Measurements from ENCODE around the gene SYT12.

SYT12 gene

GRCh38 chr11:67066333-67066709, 43.4 kb downstream of the SYT12 start:
- Histone ChIP-seq H3K9me3 (ENCODE audit: severe bottlenecking) (no peaks in the 10 kb centered on the region), H3K27ac (no peak overlapping the region), H3K27me3 (ENCODE audit: insufficient read depth, low read depth, severe bottlenecking) (no peaks in the 10 kb centered on the region), H3K36me3 (no peaks in the 10 kb centered on the region), H3K4me3 (ENCODE audit: low read depth, low read length) (no peak overlapping the region)
- no peak for TF ChIP-seq CTCF (IDR thresholded peaks at IDR 0.05; ENCODE audit: low read depth, low read length)
- DNase-seq = no peak

- no peak overlapping the region for H3K4me3 ChIP-seq (ENCODE audit: low read depth, low read length)
- no peaks in the 10 kb centered on the region for H3K36me3 ChIP-seq
- peak; percentile 76 for DNase-seq
- no peak overlapping the region for H3K27ac ChIP-seq
- H3K9me3 ChIP-seq (ENCODE audit: severe bottlenecking) = no peaks in the 10 kb centered on the region
- TF ChIP-seq CTCF (IDR thresholded peaks at IDR 0.05; ENCODE audit: low read depth, low read length) = peak; percentile 83
- H3K27me3 ChIP-seq (ENCODE audit: insufficient read depth, low read depth, severe bottlenecking) = no peaks in the 10 kb centered on the region
Measured at GRCh38 chr11:67071420-67072284, 48.7 kb downstream of the SYT12 start.

GRCh38 chr11:67072295-67072694, 49.4 kb downstream of the SYT12 start:
- no peak for TF ChIP-seq CTCF (IDR thresholded peaks at IDR 0.05; ENCODE audit: low read depth, low read length)
- DNase-seq = no peak
- no peak overlapping the region for H3K4me3 ChIP-seq (ENCODE audit: low read depth, low read length)
- no peaks in the 10 kb centered on the region for H3K27me3 ChIP-seq (ENCODE audit: insufficient read depth, low read depth, severe bottlenecking)
- no peak overlapping the region for H3K27ac ChIP-seq
- H3K9me3 ChIP-seq (ENCODE audit: severe bottlenecking) = no peaks in the 10 kb centered on the region
- no peaks in the 10 kb centered on the region for H3K36me3 ChIP-seq

- no peak for DNase-seq
- H3K36me3 ChIP-seq = no peaks in the 10 kb centered on the region
- no peak overlapping the region for H3K27ac ChIP-seq
- no peaks in the 10 kb centered on the region for H3K27me3 ChIP-seq (ENCODE audit: insufficient read depth, low read depth, severe bottlenecking)
- no peak overlapping the region for H3K4me3 ChIP-seq (ENCODE audit: low read depth, low read length)
- no peaks in the 10 kb centered on the region for H3K9me3 ChIP-seq (ENCODE audit: severe bottlenecking)
- TF ChIP-seq CTCF (IDR thresholded peaks at IDR 0.05; ENCODE audit: low read depth, low read length) = no peak
Measured at GRCh38 chr11:67073908-67074307, 51.0 kb downstream of the SYT12 start.

- TF ChIP-seq CTCF (IDR thresholded peaks at IDR 0.05; ENCODE audit: low read depth, low read length) = no peak
- Histone ChIP-seq H3K27me3 (ENCODE audit: insufficient read depth, low read depth, severe bottlenecking) (no peaks in the 10 kb centered on the region), H3K27ac (peak overlapping the region; percentile 99), H3K4me3 (ENCODE audit: low read depth, low read length) (no peak overlapping the region), H3K36me3 (no peaks in the 10 kb centered on the region), H3K9me3 (ENCODE audit: severe bottlenecking) (no peaks in the 10 kb centered on the region)
- no peak for DNase-seq
Measured at GRCh38 chr11:67076202-67076601, 53.3 kb downstream of the SYT12 start.

All from WERI-Rb-1 (cell line).